NT2/D1 (cell line): ENCODE results near the gene CRTC1.

ENCODE experiments used
- YY1 ChIP-seq: IDR thresholded peaks from 2 replicates; pipeline ENCODE4 v1.6.1; 2011; ENCODE audit not compliant: insufficient read length, insufficient read depth
- ZNF274 ChIP-seq: IDR thresholded peaks from 2 replicates; pipeline ENCODE4 v1.6.1; 2011; ENCODE audit warnings: mild to moderate bottlenecking, low read depth, low read length

- TF ChIP-seq ZNF274 (no peak), YY1 (no peak)
Observed at GRCh38 chr19:18774107-18774506, 90.6 kb downstream of the CRTC1 start.
